Measurements from ENCODE around the gene SNAP25.

The SNAP25 gene

GRCh38 chr20:10282979-10283456, 64.4 kb downstream of the SNAP25 start:
- H3K4me3 ChIP-seq (ENCODE audit: low read depth, low read length): no peak overlapping the region
- H3K27ac ChIP-seq (ENCODE audit: extremely low read depth, low read depth, low read length): no peak overlapping the region
- H3K9me3 ChIP-seq (ENCODE audit: control insufficient read depth, insufficient read depth, low read depth, low read length): no peaks in the 10 kb centered on the region
- TF ChIP-seq KLF17 (tag by site-specific recombination; IDR thresholded peaks at IDR 0.05) (no peak), ZNF548 (tag by site-specific recombination; IDR thresholded peaks at IDR 0.05) (no peak), ZBTB21 (tag by site-specific recombination; IDR thresholded peaks at IDR 0.05) (no peak), ZNF624 (tag by site-specific recombination; IDR thresholded peaks at IDR 0.05) (no peak), ZFHX2 (tag by site-specific recombination; conservative IDR thresholded peaks at IDR 0.05) (no peak), ZSCAN18 (tag by site-specific recombination; IDR thresholded peaks at IDR 0.05) (no peak), ZNF501 (tag by site-specific recombination; IDR thresholded peaks at IDR 0.05) (no peak), HOXD13 (CRISPR knock-in tag; IDR thresholded peaks at IDR 0.05; ENCODE audit: borderline replicate concordance) (no peak), ZNF138 (tag by site-specific recombination; IDR thresholded peaks at IDR 0.05; ENCODE audit: borderline replicate concordance) (no peak), ZEB2 (tag by site-specific recombination; IDR thresholded peaks at IDR 0.05) (no peak), ZNF792 (tag by site-specific recombination; IDR thresholded peaks at IDR 0.05) (no peak), ZNF549 (tag by site-specific recombination; IDR thresholded peaks at IDR 0.05) (no peak), ZNF18 (tag by site-specific recombination; IDR thresholded peaks at IDR 0.05) (no peak), ZBTB1 (tag by site-specific recombination; IDR thresholded peaks at IDR 0.05) (no peak), REST (tag by site-specific recombination; IDR thresholded peaks at IDR 0.05) (no peak), ZNF544 (tag by site-specific recombination; IDR thresholded peaks at IDR 0.05) (no peak)
- no peaks in the 10 kb centered on the region for H3K4me1 ChIP-seq (ENCODE audit: control insufficient read depth, insufficient read depth, low read length)
- H3K36me3 ChIP-seq (ENCODE audit: control insufficient read depth in 2 of 2, insufficient read depth in 1 of 2, low read length in 2 of 2): no peaks in the 10 kb centered on the region
- CTCF ChIA-PET: interaction anchor here (1.0 kb wide), 1 partner anchor 50 kb away, joined by 3 read pairs; no protein-coding TSS in a partner anchor
- POLR2A ChIA-PET: no interaction called here

- POLR2A ChIA-PET: no interaction called here
- H3K36me3 ChIP-seq (ENCODE audit: control insufficient read depth in 2 of 2, insufficient read depth in 1 of 2, low read length in 2 of 2): no peaks in the 10 kb centered on the region
- no peak overlapping the region for H3K27ac ChIP-seq (ENCODE audit: extremely low read depth, low read depth, low read length)
- CTCF ChIA-PET: no interaction called here
- no peaks in the 10 kb centered on the region for H3K4me1 ChIP-seq (ENCODE audit: control insufficient read depth, insufficient read depth, low read length)
- H3K9me3 ChIP-seq (ENCODE audit: control insufficient read depth, insufficient read depth, low read depth, low read length): no peaks in the 10 kb centered on the region
- H3K4me3 ChIP-seq (ENCODE audit: low read depth, low read length): no peak overlapping the region
- TF ChIP-seq ZNF19 (tag by site-specific recombination; IDR thresholded peaks at IDR 0.05; ENCODE audit: low read depth) (no peak), ZFP3 (tag by site-specific recombination; IDR thresholded peaks at IDR 0.05; ENCODE audit: low read depth) (no peak), WT1 (tag by site-specific recombination; IDR thresholded peaks at IDR 0.05) (no peak), ZNF514 (tag by site-specific recombination; IDR thresholded peaks at IDR 0.05) (no peak), ZNF776 (tag by site-specific recombination; IDR thresholded peaks at IDR 0.05; ENCODE audit: borderline replicate concordance) (no peak), ZNF596 (tag by site-specific recombination; IDR thresholded peaks at IDR 0.05) (no peak), SP3 (tag by site-specific recombination; IDR thresholded peaks at IDR 0.05) (no peak), KLF16 (tag by site-specific recombination; IDR thresholded peaks at IDR 0.05) (no peak), ZNF843 (tag by site-specific recombination; IDR thresholded peaks at IDR 0.05) (no peak), ZFHX2 (tag by site-specific recombination; conservative IDR thresholded peaks at IDR 0.05) (no peak), CTCF (tag by site-specific recombination; IDR thresholded peaks at IDR 0.05) (no peak), ZSCAN30 (tag by site-specific recombination; IDR thresholded peaks at IDR 0.05) (no peak), REPIN1 (tag by site-specific recombination; IDR thresholded peaks at IDR 0.05; ENCODE audit: low read depth) (no peak), ZNF830 (tag by site-specific recombination; IDR thresholded peaks at IDR 0.05; ENCODE audit: low read depth) (no peak)
Measured at GRCh38 chr20:10286356-10286755, 67.7 kb downstream of the SNAP25 start.
